ENCODE data around the gene NCK2.

The NCK2 gene

GRCh38 chr2:105869341-105869740 lies 124.6 kb downstream of the NCK2 start:
- peaks cover 25% of the 10 kb centered on the region; the same call in 1 of the 2 replicates for H4K20me1 ChIP-seq (ENCODE audit: insufficient read depth, low read length)
- H3K9ac ChIP-seq (ENCODE audit: low read length): no peak overlapping the region
- no peak overlapping the region for H3K4me2 ChIP-seq (ENCODE audit: low read depth, low read length)
- no peaks in the 10 kb centered on the region for H3K36me3 ChIP-seq (replicated peaks; ENCODE audit: insufficient read depth, low read length)
- no peaks in the 10 kb centered on the region for H3K9me3 ChIP-seq (replicated peaks; ENCODE audit: insufficient read depth, low read length)
- no peak for TF ChIP-seq EZH2phosphoT487 (IDR thresholded peaks at IDR 0.05; ENCODE audit: low read length)
- TF ChIP-seq EZH2 (optimal IDR thresholded peaks at IDR 0.05; ENCODE audit: low read depth, low read length): no peak
- H3K4me3 ChIP-seq (ENCODE audit: low read length): no peak overlapping the region
- H3K9me2 ChIP-seq (replicated peaks; ENCODE audit: insufficient read depth, low read length): no peaks in the 10 kb centered on the region
- H3K27ac ChIP-seq (ENCODE audit: low read length): no peak overlapping the region
- no peaks in the 10 kb centered on the region for H3K4me1 ChIP-seq (ENCODE audit: low read length)
- no peak overlapping the region for H2AFZ ChIP-seq (ENCODE audit: low read length)
- H3K79me2 ChIP-seq (ENCODE audit: low read length): peaks cover 98% of the 10 kb centered on the region
- H3F3A ChIP-seq (ENCODE audit: insufficient read depth, low read length): no peaks in the 10 kb centered on the region
- H3K27me3 ChIP-seq (replicated peaks; ENCODE audit: insufficient read depth, low read length): no peaks in the 10 kb centered on the region
- no peak for DNase-seq

- H4K20me1 ChIP-seq (ENCODE audit: insufficient read depth, low read length): peaks cover 21% of the 10 kb centered on the region; the same call in 1 of the 2 replicates
Measured at GRCh38 chr2:105870062-105870461, 125.3 kb downstream of the NCK2 start.

GRCh38 chr2:105870858-105871257 lies 126.1 kb downstream of the NCK2 start:
- Histone ChIP-seq H3K9me3 (replicated peaks; ENCODE audit: insufficient read depth, low read length) (no peaks in the 10 kb centered on the region), H3K4me3 (ENCODE audit: low read length) (no peak overlapping the region), H2AFZ (ENCODE audit: low read length) (no peak overlapping the region), H3K4me1 (ENCODE audit: low read length) (no peaks in the 10 kb centered on the region), H3K4me2 (ENCODE audit: low read depth, low read length) (no peak overlapping the region), H3K36me3 (replicated peaks; ENCODE audit: insufficient read depth, low read length) (no peaks in the 10 kb centered on the region), H4K20me1 (ENCODE audit: insufficient read depth, low read length) (peaks cover 21% of the 10 kb centered on the region; the same call in 1 of the 2 replicates), H3K79me2 (ENCODE audit: low read length) (peaks cover 99% of the 10 kb centered on the region), H3K9ac (ENCODE audit: low read length) (no peak overlapping the region), H3K27ac (ENCODE audit: low read length) (no peak overlapping the region), H3K9me2 (replicated peaks; ENCODE audit: insufficient read depth, low read length) (no peaks in the 10 kb centered on the region), H3K27me3 (replicated peaks; ENCODE audit: insufficient read depth, low read length) (no peaks in the 10 kb centered on the region), H3F3A (ENCODE audit: insufficient read depth, low read length) (no peaks in the 10 kb centered on the region)
- no peak for DNase-seq
- TF ChIP-seq CTCF (IDR thresholded peaks at IDR 0.05; ENCODE audit: low read length) (no peak), EZH2 (optimal IDR thresholded peaks at IDR 0.05; ENCODE audit: low read depth, low read length) (no peak), EZH2phosphoT487 (IDR thresholded peaks at IDR 0.05; ENCODE audit: low read length) (no peak)

More at GRCh38 chr2:105870062-105870461, 125.3 kb downstream of the NCK2 start:
- no peak for DNase-seq
- Histone ChIP-seq H3K4me3 (ENCODE audit: low read length) (no peak overlapping the region), H2AFZ (ENCODE audit: low read length) (no peak overlapping the region), H3K9me3 (replicated peaks; ENCODE audit: insufficient read depth, low read length) (no peaks in the 10 kb centered on the region), H3F3A (ENCODE audit: insufficient read depth, low read length) (no peaks in the 10 kb centered on the region), H3K4me2 (ENCODE audit: low read depth, low read length) (no peak overlapping the region), H3K27me3 (replicated peaks; ENCODE audit: insufficient read depth, low read length) (no peaks in the 10 kb centered on the region), H3K9me2 (replicated peaks; ENCODE audit: insufficient read depth, low read length) (no peaks in the 10 kb centered on the region), H3K36me3 (replicated peaks; ENCODE audit: insufficient read depth, low read length) (no peaks in the 10 kb centered on the region), H3K4me1 (ENCODE audit: low read length) (no peaks in the 10 kb centered on the region), H3K9ac (ENCODE audit: low read length) (no peak overlapping the region), H3K79me2 (ENCODE audit: low read length) (peaks cover 98% of the 10 kb centered on the region), H3K27ac (ENCODE audit: low read length) (no peak overlapping the region)
- TF ChIP-seq CTCF (IDR thresholded peaks at IDR 0.05; ENCODE audit: low read length): no peak
- no peak for TF ChIP-seq EZH2phosphoT487 (IDR thresholded peaks at IDR 0.05; ENCODE audit: low read length)
- TF ChIP-seq EZH2 (optimal IDR thresholded peaks at IDR 0.05; ENCODE audit: low read depth, low read length): no peak

- no peak overlapping the region for H3K4me2 ChIP-seq (ENCODE audit: low read depth, low read length)
Measured at GRCh38 chr2:105872142-105872728, 127.5 kb downstream of the NCK2 start.

More at GRCh38 chr2:105872142-105872728, 127.5 kb downstream of the NCK2 start:
- H3K9ac ChIP-seq (ENCODE audit: low read length): no peak overlapping the region
- DNase-seq: no peak
- no peak overlapping the region for H2AFZ ChIP-seq (ENCODE audit: low read length)
- H3K27me3 ChIP-seq (replicated peaks; ENCODE audit: insufficient read depth, low read length): no peaks in the 10 kb centered on the region
- H4K20me1 ChIP-seq (ENCODE audit: insufficient read depth, low read length): peaks cover 12% of the 10 kb centered on the region; the same call in 1 of the 2 replicates
- H3K4me3 ChIP-seq (ENCODE audit: low read length): no peak overlapping the region
- no peaks in the 10 kb centered on the region for H3K9me3 ChIP-seq (replicated peaks; ENCODE audit: insufficient read depth, low read length)
- no peaks in the 10 kb centered on the region for H3K4me1 ChIP-seq (ENCODE audit: low read length)
- TF ChIP-seq EZH2 (optimal IDR thresholded peaks at IDR 0.05; ENCODE audit: low read depth, low read length): no peak
- no peak for TF ChIP-seq EZH2phosphoT487 (IDR thresholded peaks at IDR 0.05; ENCODE audit: low read length)
- no peak for TF ChIP-seq CTCF (IDR thresholded peaks at IDR 0.05; ENCODE audit: low read length)
- no peaks in the 10 kb centered on the region for H3F3A ChIP-seq (ENCODE audit: insufficient read depth, low read length)
- no peaks in the 10 kb centered on the region for H3K9me2 ChIP-seq (replicated peaks; ENCODE audit: insufficient read depth, low read length)
- H3K36me3 ChIP-seq (replicated peaks; ENCODE audit: insufficient read depth, low read length): no peaks in the 10 kb centered on the region
- no peak overlapping the region for H3K27ac ChIP-seq (ENCODE audit: low read length)
- H3K79me2 ChIP-seq (ENCODE audit: low read length): peaks cover 99% of the 10 kb centered on the region

Data from MM.1S (cell line).